Caco-2 (cell line): ENCODE measurements around the gene EBF4. TPM values are rescaled to one million over a fixed set of nuclear protein-coding genes. Genes with fewer than 3 reads are reported as not detected.

ENCODE experiments used
- BruUV-seq: library from RNA; stranded (reverse); fragments of 400-500 nt; replicated peaks from 2 replicates; lab custom pipeline; 2021; lab: Mats Ljungman, UMichigan
- CTCF ChIA-PET: fragments of 300-600 bp; sonication (Branson Sonifier 250); formaldehyde crosslinking; loops from one replicate; lab custom pipeline; 2022; ENCODE audit warnings: antibody characterized with exemption; lab: Charles Lee
- POLR2A ChIA-PET: fragments of 300-600 bp; sonication (Branson Sonifier 250); formaldehyde crosslinking; loops from one replicate; lab custom pipeline; 2022; ENCODE audit warnings: antibody characterized with exemption; lab: Charles Lee
- DNase-seq, 2 experiments: peaks; one replicate each; pipeline versions ENCODE4 v3.0.0 to v3.0.0-alpha.2; 2020 to 2022
- H3K27me3 ChIP-seq: replicated peaks from 2 replicates; pipeline ENCODE4 v1.6.0; 2011; ENCODE audit warnings: low read length; ENCODE audit not compliant: control insufficient read depth, insufficient read depth
- H3K36me3 ChIP-seq: 2 replicates; pipeline ENCODE4 v1.5.1; 2011; ENCODE audit warnings: low read length; ENCODE audit not compliant: control insufficient read depth, insufficient read depth
- H3K4me1 ChIP-seq: fragments of 250-450 bp; sonication (Bioruptor Pico); 2 replicates; pipeline ENCODE4 v1.5.1; 2020; ENCODE audit warnings: mild to moderate bottlenecking
- H3K4me3 ChIP-seq: 2 replicates; pipeline ENCODE4 v1.5.1; 2011; ENCODE audit warnings: low read depth, mild to moderate bottlenecking, control low read depth, low read length
- H3K9me3 ChIP-seq: fragments of 250-450 bp; sonication (Bioruptor Pico); 2 replicates; pipeline ENCODE4 v1.5.1; 2020; ENCODE audit warnings: mild to moderate bottlenecking, moderate library complexity
- H3K27ac Mint-ChIP-seq: one replicate; pipeline ENCODE4 v1.8.0; 2022; ENCODE audit warnings: mixed read lengths; ENCODE audit not compliant: unreplicated experiment
- H3K27me3 Mint-ChIP-seq: one replicate; pipeline ENCODE4 v1.8.0; 2022; ENCODE audit warnings: mixed read lengths; ENCODE audit not compliant: insufficient read depth, unreplicated experiment
- H3K36me3 Mint-ChIP-seq: one replicate; pipeline ENCODE4 v1.8.0; 2022; ENCODE audit warnings: mild to moderate bottlenecking, mixed read lengths; ENCODE audit not compliant: insufficient read depth, unreplicated experiment
- H3K4me1 Mint-ChIP-seq: one replicate; pipeline ENCODE4 v1.8.0; 2022; ENCODE audit warnings: low read depth, mixed read lengths; ENCODE audit not compliant: unreplicated experiment
- H3K4me3 Mint-ChIP-seq: one replicate; pipeline ENCODE4 v1.8.0; 2022; ENCODE audit warnings: mild to moderate bottlenecking, moderate library complexity, mixed read lengths; ENCODE audit not compliant: unreplicated experiment
- H3K9me3 Mint-ChIP-seq: one replicate; pipeline ENCODE4 v1.8.0; 2022; ENCODE audit warnings: mixed read lengths; ENCODE audit not compliant: unreplicated experiment
- intact Hi-C: fragments of 100-400 bp; cut with micrococcal nuclease; formaldehyde crosslinking; loops from one replicate; pipeline ENCODE4 v1.10.0; 2022; ENCODE audit not compliant: unreplicated experiment
- total RNA-seq: library from RNA; stranded (reverse); gene quantifications from 2 replicates; pipeline ENCODE4 v1.2.3, GENCODE V29; 2022
- TF ChIP-seq, protein P1 (sequence below), 2 experiments: fragments of 200-600 bp in 1 of 2; IDR thresholded peaks; 1 replicate in 1 of 2; 2 replicates in 1 of 2; pipeline versions ENCODE4 v1.5.1 to v1.8.0; 2011 to 2022; ENCODE audit warnings: antibody characterized with exemption in 1 of 2, control low read depth in 1 of 2, inconsistent platforms in 1 of 2, low read depth in 1 of 2, low read length in 1 of 2, mild to moderate bottlenecking in 1 of 2, moderate library complexity in 1 of 2; ENCODE audit not compliant: insufficient read depth in 1 of 2, severe bottlenecking in 1 of 2, unreplicated experiment in 1 of 2

The EBF4 gene
- total RNA-seq, 1 experiment from 2014 or later = 7.5 TPM

DNA sequence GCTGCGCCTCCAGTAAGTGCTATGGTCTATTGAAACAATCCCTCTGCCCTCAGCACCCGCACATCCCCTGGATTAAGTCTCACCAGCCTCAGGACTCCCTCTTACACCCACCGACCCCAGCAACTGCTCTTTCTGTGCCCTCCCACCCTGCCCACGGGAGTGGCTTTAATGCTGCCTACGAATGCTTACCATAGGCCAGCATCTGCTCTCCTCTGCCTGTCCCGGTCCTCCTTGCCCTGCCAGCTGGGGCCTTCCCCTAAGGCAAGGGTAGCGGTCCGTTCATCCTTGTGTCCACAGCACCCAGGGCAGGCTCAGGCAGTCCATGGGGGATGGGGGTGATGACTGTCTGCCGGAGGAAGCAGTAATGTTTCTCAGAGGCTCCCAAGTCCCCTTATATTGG lies 4.1 kb downstream of the EBF4 start:
- Histone ChIP-seq H3K27me3 (no peaks in the 10 kb centered on the region), H3K9me3 (no peaks in the 10 kb centered on the region), H3K4me1 (peaks cover 6% of the 10 kb centered on the region), H3K36me3 (no peaks in the 10 kb centered on the region), H3K4me3 (no peak overlapping the region)
- no TSS peak for BruUV-seq
- peaks cover 8% of the 10 kb centered on the region for H3K27me3 Mint-ChIP-seq
- H3K36me3 Mint-ChIP-seq = peaks cover 5% of the 10 kb centered on the region
- intact Hi-C loops = no loop called here
- H3K4me3 Mint-ChIP-seq = no peak overlapping the region
- CTCF ChIA-PET = no interaction called here
- H3K9me3 Mint-ChIP-seq = no peaks in the 10 kb centered on the region
- peaks cover 6% of the 10 kb centered on the region for H3K4me1 Mint-ChIP-seq
- TF ChIP-seq, protein P1, sequence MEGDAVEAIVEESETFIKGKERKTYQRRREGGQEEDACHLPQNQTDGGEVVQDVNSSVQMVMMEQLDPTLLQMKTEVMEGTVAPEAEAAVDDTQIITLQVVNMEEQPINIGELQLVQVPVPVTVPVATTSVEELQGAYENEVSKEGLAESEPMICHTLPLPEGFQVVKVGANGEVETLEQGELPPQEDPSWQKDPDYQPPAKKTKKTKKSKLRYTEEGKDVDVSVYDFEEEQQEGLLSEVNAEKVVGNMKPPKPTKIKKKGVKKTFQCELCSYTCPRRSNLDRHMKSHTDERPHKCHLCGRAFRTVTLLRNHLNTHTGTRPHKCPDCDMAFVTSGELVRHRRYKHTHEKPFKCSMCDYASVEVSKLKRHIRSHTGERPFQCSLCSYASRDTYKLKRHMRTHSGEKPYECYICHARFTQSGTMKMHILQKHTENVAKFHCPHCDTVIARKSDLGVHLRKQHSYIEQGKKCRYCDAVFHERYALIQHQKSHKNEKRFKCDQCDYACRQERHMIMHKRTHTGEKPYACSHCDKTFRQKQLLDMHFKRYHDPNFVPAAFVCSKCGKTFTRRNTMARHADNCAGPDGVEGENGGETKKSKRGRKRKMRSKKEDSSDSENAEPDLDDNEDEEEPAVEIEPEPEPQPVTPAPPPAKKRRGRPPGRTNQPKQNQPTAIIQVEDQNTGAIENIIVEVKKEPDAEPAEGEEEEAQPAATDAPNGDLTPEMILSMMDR (IDR thresholded peaks at IDR 0.05; ENCODE audit: insufficient read depth in 1 of 2, low read depth in 1 of 2, low read length in 1 of 2, severe bottlenecking in 1 of 2, unreplicated experiment in 1 of 2) = no peak
- POLR2A ChIA-PET = no interaction called here
- no peak overlapping the region for H3K27ac Mint-ChIP-seq
- no peak for DNase-seq

DNA sequence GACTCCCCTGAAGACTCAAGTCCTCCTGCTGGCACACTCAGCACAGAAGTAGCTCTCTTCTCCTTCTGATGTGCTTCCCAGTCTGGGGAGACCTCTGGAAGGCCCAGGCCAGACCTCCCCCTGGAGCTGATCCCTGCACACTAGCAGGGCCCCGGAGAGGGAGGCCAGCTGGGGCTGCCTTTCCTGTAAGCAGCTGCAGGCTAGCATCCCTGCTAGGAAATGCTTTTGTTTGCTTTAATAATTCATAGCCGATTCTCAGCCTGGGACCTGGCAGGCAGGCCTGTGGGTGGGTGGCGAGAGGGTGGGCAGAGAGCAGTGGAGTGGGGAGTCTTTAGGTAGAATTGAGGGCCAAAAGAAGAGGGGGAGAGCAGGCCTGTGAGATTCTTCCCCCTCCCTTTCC lies 5.2 kb downstream of the EBF4 start:
- ChIA-PET POLR2A (no interaction called here), CTCF (no interaction called here)
- H3K9me3 ChIP-seq = no peaks in the 10 kb centered on the region
- Mint-ChIP-seq H3K9me3 (no peaks in the 10 kb centered on the region), H3K27ac (no peak overlapping the region), H3K36me3 (no peaks in the 10 kb centered on the region), H3K4me1 (no peaks in the 10 kb centered on the region), H3K4me3 (no peak overlapping the region), H3K27me3 (peaks cover 4% of the 10 kb centered on the region)
- intact Hi-C loops = no loop called here
- BruUV-seq = no TSS peak
- TF ChIP-seq, protein P1 (IDR thresholded peaks at IDR 0.05; ENCODE audit: insufficient read depth in 1 of 2, low read depth in 1 of 2, low read length in 1 of 2, severe bottlenecking in 1 of 2, unreplicated experiment in 1 of 2) = no peak
- H3K27me3 ChIP-seq = no peaks in the 10 kb centered on the region
- no peak for DNase-seq
- no peak overlapping the region for H3K4me3 ChIP-seq
- no peaks in the 10 kb centered on the region for H3K4me1 ChIP-seq
- no peaks in the 10 kb centered on the region for H3K36me3 ChIP-seq

DNA sequence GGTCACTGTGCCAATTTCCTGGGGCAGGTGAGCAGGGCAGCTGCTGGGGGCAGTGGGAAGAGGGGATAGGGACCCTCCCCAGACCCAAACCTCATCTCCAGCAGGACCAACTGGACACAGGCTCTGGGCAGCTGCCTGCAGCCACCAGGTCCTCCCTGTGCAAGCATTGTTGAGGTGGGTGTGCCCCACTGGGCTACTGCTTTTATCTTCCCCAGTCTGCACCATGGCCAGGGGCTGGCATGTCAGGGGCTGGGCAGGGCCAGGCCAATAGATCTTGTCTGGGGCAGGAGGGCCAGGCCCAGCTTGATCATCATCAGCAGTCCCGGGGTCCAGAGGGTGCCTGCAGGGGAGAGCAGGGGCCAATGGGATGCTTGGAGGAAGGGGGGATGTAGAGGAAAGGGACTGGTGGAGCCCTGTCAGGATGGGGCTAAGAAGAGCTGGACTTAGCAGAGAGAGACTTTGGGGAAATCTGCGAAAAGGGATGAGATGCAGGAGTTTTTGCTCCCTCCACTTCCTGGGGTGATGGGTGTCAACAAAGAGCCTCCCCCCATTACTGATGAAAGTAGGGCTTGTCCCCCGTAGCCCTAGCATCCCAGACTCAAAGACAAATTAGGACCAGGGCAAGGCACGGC lies 5.7 kb downstream of the EBF4 start:
- Mint-ChIP-seq H3K9me3 (no peaks in the 10 kb centered on the region), H3K4me3 (no peak overlapping the region), H3K27ac (no peak overlapping the region), H3K36me3 (no peaks in the 10 kb centered on the region), H3K27me3 (peaks cover 4% of the 10 kb centered on the region), H3K4me1 (no peaks in the 10 kb centered on the region)
- Histone ChIP-seq H3K4me1 (no peaks in the 10 kb centered on the region), H3K36me3 (no peaks in the 10 kb centered on the region), H3K9me3 (no peaks in the 10 kb centered on the region), H3K27me3 (no peaks in the 10 kb centered on the region), H3K4me3 (no peak overlapping the region)
- CTCF ChIA-PET = no interaction called here
- TF ChIP-seq, protein P1 (IDR thresholded peaks at IDR 0.05; ENCODE audit: insufficient read depth in 1 of 2, low read depth in 1 of 2, low read length in 1 of 2, severe bottlenecking in 1 of 2, unreplicated experiment in 1 of 2) = no peak
- POLR2A ChIA-PET = no interaction called here
- intact Hi-C loops = no loop called here
- DNase-seq = no peak
- no TSS peak for BruUV-seq
